SJSA1 (cell line): Measurements from ENCODE around the gene UXS1. TPM values are rescaled to one million over a fixed set of nuclear protein-coding genes. Genes with fewer than 3 reads are reported as not detected.
A peak's percentile ranks its signal among the peaks of the same experiment; 100 is the strongest.

Source experiments
- DNase-seq, 2 experiments: peaks; one replicate each; pipeline ENCODE4 v3.0.0-alpha.2; 2015 to 2020; ENCODE audit warnings: low spot score in 2 of 2, low read depth in 1 of 2
- H3K27ac ChIP-seq: fragments of 250-450 bp; sonication (Bioruptor Pico); 2 replicates; pipeline ENCODE4 v1.5.1; 2020; ENCODE audit warnings: mild to moderate bottlenecking, moderate library complexity
- H3K27me3 ChIP-seq: fragments of 250-450 bp; sonication (Bioruptor Pico); replicated peaks from 2 replicates; pipeline ENCODE4 v1.5.1; 2020; ENCODE audit warnings: mild to moderate bottlenecking, moderate library complexity
- H3K36me3 ChIP-seq: fragments of 250-450 bp; sonication (Bioruptor Pico); 2 replicates; pipeline ENCODE4 v1.5.1; 2020; ENCODE audit warnings: mild to moderate bottlenecking
- H3K4me1 ChIP-seq: fragments of 250-450 bp; sonication (Bioruptor Pico); replicated peaks from 2 replicates; pipeline ENCODE4 v1.6.1; 2021; ENCODE audit warnings: mild to moderate bottlenecking
- H3K4me3 ChIP-seq: fragments of 250-450 bp; sonication (Bioruptor Pico); 2 replicates; pipeline ENCODE4 v1.5.1; 2020; ENCODE audit warnings: mild to moderate bottlenecking
- H3K9me3 ChIP-seq: fragments of 250-450 bp; sonication (Bioruptor Pico); replicated peaks from 2 replicates; pipeline ENCODE4 v1.5.1; 2020; ENCODE audit warnings: mild to moderate bottlenecking
- total RNA-seq: library from RNA; depleted of rRNA; stranded (reverse); fragments of >200 nt; shearing (Covaris generic); gene quantifications from 2 replicates; pipeline ENCODE4 v1.2.3, GENCODE V29; 2014

UXS1 gene
- total RNA-seq, 1 experiment from 2014 or later, result 60.6 TPM

- peaks cover 16% of the 10 kb centered on the region for H3K4me1 ChIP-seq
- no peaks in the 10 kb centered on the region; the same call in 1 of the 2 replicates for H3K9me3 ChIP-seq
- no peak overlapping the region for H3K27ac ChIP-seq
- no peak for DNase-seq
- H3K4me3 ChIP-seq, result no peak overlapping the region
- H3K27me3 ChIP-seq, result no peaks in the 10 kb centered on the region
- peaks cover 18% of the 10 kb centered on the region for H3K36me3 ChIP-seq
These were observed 66.3 kb downstream of the UXS1 start for GRCh38 chr2:106127776-106128268.

- no peaks in the 10 kb centered on the region for H3K27me3 ChIP-seq
- no peak overlapping the region for H3K4me3 ChIP-seq
- no peak overlapping the region for H3K27ac ChIP-seq
- H3K9me3 ChIP-seq, result no peaks in the 10 kb centered on the region; the same call in 1 of the 2 replicates
- H3K36me3 ChIP-seq, result peaks cover 18% of the 10 kb centered on the region
- no peak for DNase-seq
- peaks cover 16% of the 10 kb centered on the region for H3K4me1 ChIP-seq
These were observed 66.8 kb downstream of the UXS1 start for GRCh38 chr2:106127282-106127771.

- Histone ChIP-seq H3K9me3 (no peaks in the 10 kb centered on the region; the same call in 1 of the 2 replicates), H3K27ac (no peak overlapping the region), H3K36me3 (peaks cover 21% of the 10 kb centered on the region), H3K4me3 (no peak overlapping the region), H3K4me1 (peaks cover 16% of the 10 kb centered on the region), H3K27me3 (no peaks in the 10 kb centered on the region)
- DNase-seq, result no peak
These were observed 67.3 kb downstream of the UXS1 start for GRCh38 chr2:106126705-106127281.

DNA sequence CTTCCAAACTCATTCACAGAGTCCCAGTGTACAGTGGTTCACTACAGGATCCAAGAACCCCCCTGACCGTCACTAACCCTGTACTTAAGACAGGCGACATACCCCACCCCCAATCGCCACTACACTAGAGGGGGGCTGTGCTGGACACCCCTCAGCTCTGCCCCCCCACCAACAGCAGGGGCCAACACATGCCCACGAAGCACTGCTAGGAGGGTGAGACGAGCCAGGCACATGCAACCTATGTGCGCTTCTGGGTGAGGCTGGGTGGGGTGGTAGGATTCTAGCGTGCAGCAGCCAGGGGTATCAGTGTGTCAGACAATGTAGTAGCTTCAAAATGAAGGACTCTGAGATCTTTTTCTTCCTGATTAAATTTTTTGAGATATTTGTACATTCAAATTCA, 67.8 kb downstream of the UXS1 start:
- H3K9me3 ChIP-seq, result no peaks in the 10 kb centered on the region; the same call in 1 of the 2 replicates
- H3K27me3 ChIP-seq, result no peaks in the 10 kb centered on the region
- peaks cover 16% of the 10 kb centered on the region for H3K4me1 ChIP-seq
- DNase-seq, result no peak
- no peak overlapping the region for H3K4me3 ChIP-seq
- no peak overlapping the region for H3K27ac ChIP-seq
- peaks cover 24% of the 10 kb centered on the region for H3K36me3 ChIP-seq

DNA sequence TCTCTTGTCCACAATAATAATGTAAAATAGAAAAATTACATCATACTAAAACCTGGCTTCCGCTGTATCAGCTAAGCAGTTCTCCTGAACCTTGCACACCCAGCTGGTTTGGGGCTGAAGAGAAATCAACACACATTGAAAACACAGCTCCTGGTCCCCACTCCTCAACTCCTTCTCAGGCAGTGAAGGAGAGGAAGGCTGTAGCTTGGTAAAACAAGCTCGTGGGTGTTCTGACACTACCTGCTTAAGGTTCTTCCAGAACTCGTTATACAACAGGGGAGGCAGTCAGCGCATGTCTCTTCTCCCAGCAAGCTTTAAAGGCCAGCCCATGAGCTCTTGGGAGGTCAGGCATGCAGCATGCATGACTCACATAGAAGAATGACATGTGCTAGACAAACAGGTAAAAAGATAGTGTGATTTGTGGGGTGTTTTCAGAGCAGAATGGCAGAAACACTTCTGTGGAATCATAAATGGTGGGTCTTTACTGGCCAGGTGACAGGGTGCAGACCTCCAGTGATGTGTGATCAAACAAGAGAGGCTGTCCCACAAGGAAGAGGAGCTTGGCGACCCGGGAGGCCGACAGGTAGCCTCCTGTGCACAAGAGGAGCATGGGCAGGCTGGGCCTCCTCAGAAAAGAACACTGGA, 69.1 kb downstream of the UXS1 start:
- no peak overlapping the region for H3K4me3 ChIP-seq
- peak in 1 of 2 experiments; percentile 31 for DNase-seq
- no peaks in the 10 kb centered on the region for H3K27me3 ChIP-seq
- no peak overlapping the region for H3K27ac ChIP-seq
- no peaks in the 10 kb centered on the region; the same call in 1 of the 2 replicates for H3K9me3 ChIP-seq
- peaks cover 16% of the 10 kb centered on the region for H3K4me1 ChIP-seq
- H3K36me3 ChIP-seq, result peaks cover 31% of the 10 kb centered on the region

GRCh38 chr2:106124106-106124756, 69.9 kb downstream of the UXS1 start:
- Histone ChIP-seq H3K27me3 (no peaks in the 10 kb centered on the region), H3K36me3 (peaks cover 30% of the 10 kb centered on the region)

GRCh38 chr2:106122157-106122556, 71.9 kb downstream of the UXS1 start:
- no peak for DNase-seq
- Histone ChIP-seq H3K4me3 (no peak overlapping the region), H3K4me1 (peaks cover 28% of the 10 kb centered on the region), H3K27ac (no peak overlapping the region), H3K9me3 (no peaks in the 10 kb centered on the region), H3K27me3 (no peaks in the 10 kb centered on the region), H3K36me3 (peaks cover 27% of the 10 kb centered on the region)

More at GRCh38 chr2:106124106-106124756, 69.9 kb downstream of the UXS1 start:
- H3K27ac ChIP-seq, result no peak overlapping the region
- no peak overlapping the region for H3K4me3 ChIP-seq
- no peaks in the 10 kb centered on the region; the same call in 1 of the 2 replicates for H3K9me3 ChIP-seq
- no peak for DNase-seq
- peaks cover 19% of the 10 kb centered on the region for H3K4me1 ChIP-seq

DNA sequence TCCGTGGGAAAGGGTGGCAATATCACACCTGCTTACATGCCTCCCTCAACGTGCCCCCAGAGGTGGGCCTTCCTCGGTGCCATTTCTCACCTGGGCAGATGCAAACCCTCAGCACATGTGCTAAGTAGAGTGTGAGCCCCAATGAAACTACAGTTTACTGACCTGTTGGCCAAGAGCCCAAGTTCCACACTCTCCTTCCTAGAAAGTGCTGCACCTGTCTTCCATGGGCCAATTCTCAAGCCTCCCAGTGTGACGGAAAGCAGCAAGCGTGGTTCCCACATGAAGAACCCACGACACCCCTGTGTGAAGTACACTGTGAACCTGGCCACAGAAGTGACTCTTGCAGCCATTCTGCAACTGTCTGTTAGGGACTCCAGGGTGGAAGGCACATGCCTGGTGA, 73.7 kb downstream of the UXS1 start:
- no peaks in the 10 kb centered on the region for H3K27me3 ChIP-seq

GRCh38 chr2:106119074-106119473, 75.0 kb downstream of the UXS1 start:
- Histone ChIP-seq H3K4me3 (no peak overlapping the region), H3K27me3 (no peaks in the 10 kb centered on the region), H3K27ac (no peak overlapping the region), H3K36me3 (peaks cover 24% of the 10 kb centered on the region), H3K4me1 (peaks cover 35% of the 10 kb centered on the region), H3K9me3 (no peaks in the 10 kb centered on the region)
- no peak for DNase-seq

More for the DNA sequence above, 73.7 kb downstream of the UXS1 start:
- peaks cover 25% of the 10 kb centered on the region for H3K36me3 ChIP-seq
- H3K27ac ChIP-seq, result no peak overlapping the region
- no peak for DNase-seq
- H3K9me3 ChIP-seq, result no peaks in the 10 kb centered on the region
- H3K4me3 ChIP-seq, result no peak overlapping the region
- peaks cover 31% of the 10 kb centered on the region for H3K4me1 ChIP-seq

GRCh38 chr2:106117882-106118684, 76.0 kb downstream of the UXS1 start:
- no peaks in the 10 kb centered on the region for H3K9me3 ChIP-seq
- no peaks in the 10 kb centered on the region for H3K27me3 ChIP-seq
- DNase-seq, result peak in 1 of 2 experiments; percentile 10
- no peak overlapping the region for H3K4me3 ChIP-seq
- peaks cover 25% of the 10 kb centered on the region for H3K36me3 ChIP-seq
- no peak overlapping the region for H3K27ac ChIP-seq
- peaks cover 35% of the 10 kb centered on the region for H3K4me1 ChIP-seq

GRCh38 chr2:106117347-106117746, 76.8 kb downstream of the UXS1 start:
- H3K36me3 ChIP-seq, result peaks cover 27% of the 10 kb centered on the region
- H3K4me3 ChIP-seq, result no peak overlapping the region
- DNase-seq, result no peak
- H3K9me3 ChIP-seq, result no peaks in the 10 kb centered on the region
- no peaks in the 10 kb centered on the region for H3K27me3 ChIP-seq
- no peak overlapping the region for H3K27ac ChIP-seq
- peaks cover 35% of the 10 kb centered on the region for H3K4me1 ChIP-seq

DNA sequence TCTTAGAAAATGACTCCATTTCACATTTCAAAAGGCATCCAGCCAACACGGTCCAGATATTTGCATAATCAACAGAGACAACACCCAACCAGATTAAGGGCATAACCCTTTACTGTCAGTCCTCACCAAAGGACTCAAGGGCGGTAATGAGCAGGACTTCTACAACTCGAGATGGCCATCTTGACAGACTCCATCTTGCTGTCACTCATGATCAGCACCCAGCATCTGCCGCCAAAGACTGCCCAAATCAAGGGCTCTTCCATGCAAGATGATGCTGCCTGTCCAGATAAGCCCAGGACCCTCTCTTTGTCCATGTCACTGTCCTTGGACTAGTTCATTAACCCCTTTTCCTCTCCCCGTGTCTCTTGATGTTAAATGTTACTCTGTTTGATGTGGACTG, 77.9 kb downstream of the UXS1 start:
- Histone ChIP-seq H3K4me3 (no peak overlapping the region), H3K27ac (no peak overlapping the region; the same call in 1 of the 2 replicates), H3K27me3 (no peaks in the 10 kb centered on the region), H3K4me1 (peaks cover 35% of the 10 kb centered on the region), H3K36me3 (peaks cover 30% of the 10 kb centered on the region), H3K9me3 (no peaks in the 10 kb centered on the region)
- DNase-seq, result no peak

- Histone ChIP-seq H3K9me3 (no peaks in the 10 kb centered on the region), H3K27ac (peak overlapping the region; percentile 34), H3K4me1 (peaks cover 35% of the 10 kb centered on the region), H3K4me3 (no peak overlapping the region), H3K36me3 (peaks cover 26% of the 10 kb centered on the region), H3K27me3 (no peaks in the 10 kb centered on the region)
- no peak for DNase-seq
These were observed 78.4 kb downstream of the UXS1 start for GRCh38 chr2:106115665-106116064.
